PC-3 (cell line): ENCODE measurements around the gene SYVN1. TPM values are rescaled to one million over a fixed set of nuclear protein-coding genes. Genes with fewer than 3 reads are reported as not detected.

Experiments
- ATAC-seq: fragments of 200-7000 bp; cut with Tn5 transposase; 2 replicates; pipeline ENCODE4 v1.9.1; 2020; ENCODE audit warnings: mild to moderate bottlenecking, moderate library complexity
- BruUV-seq: library from RNA; stranded (reverse); fragments of 400-500 nt; replicated peaks from 2 replicates; lab custom pipeline; 2021; lab: Mats Ljungman, UMichigan
- CTCF ChIA-PET: fragments of 300-600 bp; sonication (Branson Sonifier 250); formaldehyde crosslinking; loops from one replicate; lab custom pipeline; 2022; ENCODE audit warnings: antibody characterized with exemption; lab: Charles Lee
- POLR2A ChIA-PET: fragments of 300-600 bp; sonication (Branson Sonifier 250); formaldehyde crosslinking; loops from one replicate; lab custom pipeline; 2022; ENCODE audit warnings: antibody characterized with exemption; ENCODE audit not compliant: unreplicated experiment; lab: Charles Lee
- DNase-seq: peaks from one replicate; pipeline ENCODE4 v3.0.0-alpha.2; 2015
- H2AFZ ChIP-seq: fragments of 300-600 bp; sonication (generic); 2 replicates; pipeline ENCODE4 v1.6.0; 2016; ENCODE audit warnings: antibody characterized with exemption, low read length
- H3F3A ChIP-seq: fragments of 300-600 bp; sonication (generic); one replicate; pipeline ENCODE4 v1.6.0; 2017; ENCODE audit warnings: antibody characterized with exemption, low read length, control low read depth, mild to moderate bottlenecking; ENCODE audit not compliant: unreplicated experiment
- H3K27ac ChIP-seq: fragments of 300-600 bp; sonication (generic); 2 replicates; pipeline ENCODE4 v1.5.1; 2016; ENCODE audit warnings: mild to moderate bottlenecking, low read length
- H3K27me3 ChIP-seq: fragments of 300-600 bp; sonication (generic); 2 replicates; pipeline ENCODE4 v1.6.1; 2016; ENCODE audit warnings: low read length, mixed read lengths
- H3K36me3 ChIP-seq: fragments of 300-600 bp; sonication (generic); 2 replicates; pipeline ENCODE4 v1.6.1; 2016; ENCODE audit warnings: low read depth, mixed run types, low read length, mixed read lengths
- H3K4me1 ChIP-seq: fragments of 300-600 bp; sonication (generic); 2 replicates; pipeline ENCODE4 v1.5.1; 2016; ENCODE audit warnings: low read length; ENCODE audit not compliant: insufficient read depth
- H3K4me2 ChIP-seq: fragments of 300-600 bp; sonication (generic); 2 replicates; pipeline ENCODE4 v1.6.0; 2016; ENCODE audit warnings: low read length
- H3K4me3 ChIP-seq: fragments of 300-600 bp; sonication (generic); 2 replicates; pipeline ENCODE4 v1.5.1; 2016; ENCODE audit warnings: mild to moderate bottlenecking, low read length, mixed read lengths
- H3K79me2 ChIP-seq: fragments of 300-600 bp; sonication (generic); 2 replicates; pipeline ENCODE4 v1.6.1; 2017; ENCODE audit warnings: low read length, mixed read lengths
- H3K9ac ChIP-seq: fragments of 300-600 bp; sonication (generic); 2 replicates; pipeline ENCODE4 v1.6.0; 2016; ENCODE audit warnings: mild to moderate bottlenecking, low read length
- H3K9me2 ChIP-seq: fragments of 300-600 bp; sonication (generic); replicated peaks from 2 replicates; pipeline ENCODE4 v1.6.1; 2016; ENCODE audit warnings: mixed run types, low read length, mixed read lengths
- H3K9me3 ChIP-seq: fragments of 300-600 bp; sonication (generic); 2 replicates; pipeline ENCODE4 v1.6.1; 2016; ENCODE audit warnings: low read length, mixed read lengths
- H4K20me1 ChIP-seq: fragments of 300-600 bp; sonication (generic); 2 replicates; pipeline ENCODE4 v1.6.1; 2016; ENCODE audit warnings: low read length, mixed read lengths
- EZH2 ChIP-seq: fragments of 300-600 bp; sonication (generic); IDR thresholded peaks from one replicate; pipeline ENCODE4 v1.6.1; 2017; ENCODE audit warnings: antibody characterized with exemption, mild to moderate bottlenecking, low read length; ENCODE audit not compliant: unreplicated experiment
- EZH2phosphoT487 ChIP-seq: fragments of 300-600 bp; sonication (generic); IDR thresholded peaks from 2 replicates; pipeline ENCODE4 v1.6.1; 2018; ENCODE audit warnings: mild to moderate bottlenecking, antibody characterized with exemption, low read length, borderline replicate concordance
- intact Hi-C: fragments of 100-400 bp; cut with micrococcal nuclease; formaldehyde crosslinking; loops from 2 replicates; pipeline ENCODE4 v1.9.0; 2023
- total RNA-seq: library from RNA; depleted of rRNA; stranded (reverse); fragments of >200 nt; gene quantifications from 2 replicates; pipeline ENCODE4 v1.2.3, GENCODE V29; 2014
- TF ChIP-seq, protein P1 (sequence below): fragments of 300-600 bp; sonication (generic); conservative IDR thresholded peaks from 2 replicates; pipeline ENCODE4 v1.5.1; 2017; ENCODE audit warnings: antibody characterized with exemption, low read depth, mild to moderate bottlenecking, low read length

Gene SYVN1
- total RNA-seq, 1 experiment from 2014 or later, result 22.3 TPM

GRCh38 chr11:65084598-65085375 is 49.5 kb downstream of the SYVN1 start:
- DNase-seq (no peak), ATAC-seq (peak; percentile 15)
- intact Hi-C loops, result loop anchor here (2.0 kb wide), 2 partner anchors 42 to 168 kb away; partner anchors contain the start of gene ATG2A
- Histone ChIP-seq H3K4me3 (peak overlapping the region; percentile 89), H3K27me3 (no peaks in the 10 kb centered on the region), H3K36me3 (peaks cover 30% of the 10 kb centered on the region), H3K4me2 (peak overlapping the region; percentile 91), H4K20me1 (no peaks in the 10 kb centered on the region), H3K27ac (peak overlapping the region; percentile 63), H2AFZ (peak overlapping the region; percentile 82), H3F3A (no peaks in the 10 kb centered on the region), H3K79me2 (peaks cover 57% of the 10 kb centered on the region), H3K9me3 (no peaks in the 10 kb centered on the region), H3K9ac (peak overlapping the region; percentile 96), H3K4me1 (peaks cover 21% of the 10 kb centered on the region), H3K9me2 (no peaks in the 10 kb centered on the region)
- no peak for TF ChIP-seq EZH2phosphoT487
- TF ChIP-seq EZH2, result no peak
- TF ChIP-seq, protein P1, sequence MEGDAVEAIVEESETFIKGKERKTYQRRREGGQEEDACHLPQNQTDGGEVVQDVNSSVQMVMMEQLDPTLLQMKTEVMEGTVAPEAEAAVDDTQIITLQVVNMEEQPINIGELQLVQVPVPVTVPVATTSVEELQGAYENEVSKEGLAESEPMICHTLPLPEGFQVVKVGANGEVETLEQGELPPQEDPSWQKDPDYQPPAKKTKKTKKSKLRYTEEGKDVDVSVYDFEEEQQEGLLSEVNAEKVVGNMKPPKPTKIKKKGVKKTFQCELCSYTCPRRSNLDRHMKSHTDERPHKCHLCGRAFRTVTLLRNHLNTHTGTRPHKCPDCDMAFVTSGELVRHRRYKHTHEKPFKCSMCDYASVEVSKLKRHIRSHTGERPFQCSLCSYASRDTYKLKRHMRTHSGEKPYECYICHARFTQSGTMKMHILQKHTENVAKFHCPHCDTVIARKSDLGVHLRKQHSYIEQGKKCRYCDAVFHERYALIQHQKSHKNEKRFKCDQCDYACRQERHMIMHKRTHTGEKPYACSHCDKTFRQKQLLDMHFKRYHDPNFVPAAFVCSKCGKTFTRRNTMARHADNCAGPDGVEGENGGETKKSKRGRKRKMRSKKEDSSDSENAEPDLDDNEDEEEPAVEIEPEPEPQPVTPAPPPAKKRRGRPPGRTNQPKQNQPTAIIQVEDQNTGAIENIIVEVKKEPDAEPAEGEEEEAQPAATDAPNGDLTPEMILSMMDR, result no peak
- BruUV-seq, result TSS peak; percentile 64
- POLR2A ChIA-PET, result interaction anchor here (0.5 kb wide), 1 partner anchor 224 kb away, joined by 9 read pairs; no protein-coding TSS in a partner anchor
- CTCF ChIA-PET, result no interaction called here

DNA sequence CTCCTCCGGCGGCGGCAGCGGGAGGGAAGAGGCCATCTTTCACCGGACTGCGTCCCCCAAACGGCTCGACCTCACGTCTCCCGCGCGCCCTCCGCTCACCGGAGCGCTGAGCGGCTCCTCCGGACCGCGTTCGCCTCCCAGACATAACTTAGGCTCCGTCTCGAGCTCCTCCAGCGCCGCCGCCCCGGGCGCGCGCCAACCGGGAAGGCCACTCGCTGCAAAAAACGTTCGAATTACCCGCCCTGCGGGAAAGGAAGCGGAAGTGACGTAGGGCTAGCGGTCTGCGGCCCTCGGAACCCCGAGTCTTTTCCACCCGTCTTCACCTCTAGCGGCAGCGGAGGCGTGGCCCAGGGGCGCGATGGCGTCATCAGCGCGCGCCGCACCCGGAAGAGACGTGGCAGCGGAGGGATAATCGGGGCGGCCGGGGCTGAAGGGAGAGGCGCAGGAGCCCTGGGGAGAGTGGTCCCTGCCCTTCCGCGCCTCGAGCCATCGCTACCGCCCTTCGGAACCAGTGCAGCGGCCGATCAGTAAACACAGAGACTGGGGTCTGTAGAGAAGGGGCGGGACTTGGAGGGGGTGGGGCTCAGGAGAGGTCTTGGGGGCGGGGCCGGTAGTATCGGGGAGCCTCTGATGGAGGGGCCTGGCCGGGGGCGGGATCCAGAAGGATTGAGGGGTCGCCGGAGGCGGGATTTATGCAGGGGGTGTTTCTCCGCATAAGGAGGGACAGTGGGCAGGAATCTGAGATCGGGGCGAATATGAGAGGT is 50.3 kb downstream of the SYVN1 start, which contains the start of the genes CDCA5 and ZFPL1:
CDCA5 (minus strand) TSS at position 207 of the 764 bp plus-strand sequence; CDS start at position 145, 62 bp downstream.
ZFPL1 (plus strand) TSS at position 389 of the 764 bp plus-strand sequence. CDS start 477 bp downstream, outside the sequence.
- TF ChIP-seq, protein P1, result no peak
- TF ChIP-seq EZH2 (no peak), EZH2phosphoT487 (no peak)
- H3K36me3 ChIP-seq, result peaks cover 35% of the 10 kb centered on the region

More for the DNA sequence above, 50.3 kb downstream of the SYVN1 start, which contains the start of the genes CDCA5 and ZFPL1:
- H3F3A ChIP-seq, result no peaks in the 10 kb centered on the region
- intact Hi-C loops, result loop anchor here (2.0 kb wide), 2 partner anchors 41 to 167 kb away; partner anchors contain the start of gene ATG2A
- H3K9me3 ChIP-seq, result no peaks in the 10 kb centered on the region
- ChIA-PET CTCF (no interaction called here), POLR2A (no interaction called here)
- DNase-seq (peak; percentile 98), ATAC-seq (peak; percentile 92)
- peak within 1 kb of the TSS; percentile 91 for H3K4me2 ChIP-seq
- peak within 1 kb of the TSS; percentile 96 for H3K9ac ChIP-seq
- H3K79me2 ChIP-seq, result peaks cover 63% of the 10 kb centered on the region
- H2AFZ ChIP-seq, result peak within 1 kb of the TSS; percentile 82
- H3K27ac ChIP-seq, result peak within 1 kb of the TSS; percentile 63
- peak within 1 kb of the TSS; percentile 89 for H3K4me3 ChIP-seq
- no peaks in the 10 kb centered on the region for H4K20me1 ChIP-seq
- peaks cover 21% of the 10 kb centered on the region for H3K4me1 ChIP-seq
- no peaks in the 10 kb centered on the region for H3K27me3 ChIP-seq
- H3K9me2 ChIP-seq, result no peaks in the 10 kb centered on the region
- BruUV-seq, result no TSS peak
